NCI-H1694 treated with DMSO at 0.1 percent for 48 hours (cell line): Measurements from ENCODE around the gene CTRL.

Experiments
- DNase-seq: peaks from one replicate; lab custom pipeline; 2025; lab: John Stamatoyannopoulos, UW

CTRL gene

DNA sequence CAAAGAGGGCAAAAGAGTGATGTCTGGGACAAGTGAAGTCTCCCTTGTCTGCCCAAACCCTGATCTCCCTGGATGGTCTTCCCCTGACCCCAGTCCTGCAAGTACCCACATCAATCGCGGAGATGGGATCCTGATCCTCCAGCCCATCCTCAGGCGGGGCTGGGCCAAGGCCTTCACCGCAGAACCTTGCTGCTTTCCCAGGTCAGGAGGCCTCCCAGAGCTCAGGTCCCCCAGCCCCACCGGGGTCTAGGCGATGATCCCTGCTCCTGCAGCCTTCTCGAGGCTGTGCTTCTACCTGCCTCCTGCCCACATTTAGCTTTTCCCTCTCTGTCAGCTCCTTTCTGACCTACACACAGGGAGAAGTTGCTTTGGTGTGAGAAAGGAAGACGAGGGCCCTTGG lies 30.5 kb upstream of the CTRL start:
- no peak for DNase-seq

DNA sequence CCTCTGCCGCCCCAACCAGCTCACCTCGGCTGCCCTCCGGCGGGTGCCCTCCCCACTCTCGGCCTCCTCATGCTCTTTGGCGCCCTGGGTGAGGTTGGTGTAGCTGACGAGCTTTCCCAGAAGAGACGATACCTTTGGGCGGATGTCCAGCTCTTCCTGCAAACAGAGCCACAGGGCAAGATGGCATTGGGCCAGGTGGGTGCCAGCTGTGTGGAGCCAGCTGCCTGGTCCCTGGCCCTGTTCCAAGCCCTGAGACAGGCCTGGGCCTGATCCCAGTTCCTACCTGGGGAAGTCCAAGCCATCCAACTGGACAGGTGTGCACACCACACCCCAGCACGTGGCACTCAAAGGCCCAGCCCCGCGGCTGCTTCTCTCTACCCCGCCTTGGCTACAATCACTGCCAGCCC lies 29.9 kb upstream of the CTRL start:
- DNase-seq = no peak

GRCh38 chr16:67959536-67960329 lies 28.1 kb upstream of the CTRL start:
- no peak for DNase-seq

DNA sequence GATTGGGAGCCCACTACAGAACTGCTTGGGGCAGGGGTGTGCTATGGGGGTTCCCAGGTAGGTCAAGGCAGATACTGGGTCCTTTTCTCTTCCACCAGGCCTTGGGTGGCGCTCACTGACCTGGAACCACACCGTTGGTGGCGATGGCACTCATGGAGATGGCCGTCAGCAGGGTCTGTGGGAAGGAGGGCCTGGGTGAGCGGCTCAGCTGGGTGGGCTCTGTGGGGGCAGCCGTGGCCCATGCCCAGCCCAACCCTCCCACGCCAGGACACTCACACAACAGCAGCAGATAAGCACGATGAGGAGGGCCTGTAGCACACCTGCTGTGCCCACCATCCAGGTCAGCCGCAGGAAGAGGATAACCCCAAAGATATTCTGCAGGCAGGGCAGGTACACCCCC lies 26.0 kb upstream of the CTRL start:
- no peak for DNase-seq

- no peak for DNase-seq
Observed at GRCh38 chr16:67954421-67955196, 22.9 kb upstream of the CTRL start.

GRCh38 chr16:67953641-67954375 lies 22.1 kb upstream of the CTRL start:
- no peak for DNase-seq

DNA sequence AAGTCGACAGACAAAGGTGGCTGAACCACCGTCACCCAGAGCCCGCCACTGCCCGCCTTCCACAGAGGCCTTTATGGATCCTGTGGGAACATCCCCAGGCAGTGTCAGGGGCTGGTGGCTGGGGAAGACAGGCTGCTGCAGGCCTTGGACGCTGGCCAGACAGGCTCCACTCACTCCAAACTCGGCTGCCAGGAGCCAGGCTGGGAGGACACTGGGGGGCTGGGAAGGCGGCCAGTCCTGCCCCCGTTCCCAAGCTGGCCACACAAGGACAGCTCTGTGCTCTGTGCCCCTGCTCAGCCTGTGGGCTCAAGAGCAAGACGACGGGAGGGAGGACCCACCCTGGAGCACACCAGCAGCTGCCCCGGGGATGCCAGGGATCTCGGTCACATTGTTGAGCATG lies 19.8 kb upstream of the CTRL start:
- no peak for DNase-seq

DNA sequence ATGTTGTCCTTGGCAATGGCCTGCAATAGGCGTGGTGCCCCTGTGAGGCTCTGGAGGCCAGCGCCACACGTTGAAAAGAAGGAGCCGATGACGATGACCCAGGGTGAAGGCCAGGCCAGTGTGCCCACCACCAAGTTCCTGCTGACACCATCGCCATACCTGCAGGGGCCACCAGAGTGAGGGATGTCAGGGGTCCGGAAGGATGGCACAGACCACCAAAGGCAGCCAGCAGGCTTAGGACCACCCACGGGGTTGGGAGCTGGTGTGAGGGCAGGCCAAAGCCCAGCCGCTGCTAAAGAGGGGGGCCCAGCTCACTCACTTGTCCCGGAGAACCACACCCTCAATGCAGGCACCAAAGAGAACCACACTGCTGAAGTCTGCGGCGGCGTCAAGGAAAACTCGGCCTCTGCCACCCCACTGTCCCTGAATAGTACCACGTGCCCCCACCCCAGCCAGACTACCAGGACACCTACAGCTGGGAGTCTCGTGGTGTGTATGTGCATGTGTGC lies 18.7 kb upstream of the CTRL start:
- no peak for DNase-seq

DNA sequence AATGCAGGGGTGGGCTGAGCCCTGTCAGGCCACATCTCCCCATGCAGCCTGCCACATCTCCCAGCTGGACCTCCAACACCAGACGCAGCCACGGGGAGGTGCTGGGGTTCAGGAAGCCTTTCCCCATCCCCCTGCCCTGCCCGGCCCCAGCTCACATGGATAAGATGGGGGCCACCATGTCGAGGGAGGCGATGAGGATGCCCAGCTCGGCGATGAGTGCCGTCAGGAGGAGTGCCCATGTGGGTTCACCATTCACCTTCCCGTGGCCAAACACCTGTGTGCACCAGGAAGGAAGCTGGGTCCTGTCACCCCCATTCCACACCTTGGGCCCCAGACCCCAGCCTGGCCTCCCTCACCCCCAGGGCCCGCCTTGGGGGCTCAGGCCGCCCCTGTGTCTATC lies 18.0 kb upstream of the CTRL start:
- no peak for DNase-seq

DNA sequence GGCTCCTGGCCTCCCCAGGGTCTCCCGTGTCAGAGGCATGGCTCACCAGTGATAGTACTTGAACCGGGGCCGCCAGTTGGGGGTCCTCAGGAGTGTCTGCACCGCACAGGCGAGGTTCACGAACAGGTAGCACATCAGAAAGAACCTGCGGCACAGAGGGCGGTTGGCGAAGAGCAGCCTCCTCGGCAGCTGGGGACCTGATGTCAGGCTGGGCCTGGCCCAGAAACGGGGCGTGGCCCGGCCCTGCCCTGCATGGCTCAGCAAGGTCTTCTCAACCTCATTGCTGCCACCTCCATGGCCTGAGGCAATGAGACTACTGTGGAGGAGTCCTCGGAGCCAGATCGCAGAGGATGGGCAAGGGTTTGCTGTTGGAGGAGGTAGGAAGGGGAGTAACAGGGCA lies 16.4 kb upstream of the CTRL start:
- no peak for DNase-seq

DNA sequence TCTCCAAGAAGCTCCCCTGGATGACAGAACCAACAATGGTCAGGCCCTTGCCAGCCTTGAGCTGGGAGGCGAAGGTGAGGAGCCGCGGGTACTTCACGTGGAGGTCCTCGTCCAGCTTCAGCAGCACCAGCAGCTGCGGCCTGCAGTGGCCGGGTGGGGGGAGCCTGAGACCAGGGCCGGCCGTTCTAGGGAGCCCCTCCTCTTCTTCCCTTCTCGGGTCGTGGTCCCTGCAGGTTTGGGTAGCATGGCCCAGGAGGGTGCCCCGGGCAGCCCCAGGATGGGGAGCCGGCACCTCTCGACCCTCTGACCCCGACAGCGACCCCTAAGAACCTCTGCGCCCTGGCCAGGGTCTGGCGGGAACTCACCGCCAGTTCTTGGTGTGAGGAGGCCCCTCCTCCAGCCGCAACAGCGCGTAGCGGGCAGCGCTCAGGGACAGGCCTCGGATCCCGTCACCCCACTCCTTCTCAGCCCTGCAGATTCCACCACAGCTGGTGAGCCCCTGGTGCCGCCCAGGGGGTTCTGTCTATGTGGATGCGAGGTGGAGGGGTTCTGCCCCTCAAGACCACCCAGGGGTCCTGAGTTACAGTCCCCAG lies 15.4 kb upstream of the CTRL start:
- no peak for DNase-seq

- DNase-seq = no peak
Observed at GRCh38 chr16:67946128-67946569, 14.5 kb upstream of the CTRL start.

DNA sequence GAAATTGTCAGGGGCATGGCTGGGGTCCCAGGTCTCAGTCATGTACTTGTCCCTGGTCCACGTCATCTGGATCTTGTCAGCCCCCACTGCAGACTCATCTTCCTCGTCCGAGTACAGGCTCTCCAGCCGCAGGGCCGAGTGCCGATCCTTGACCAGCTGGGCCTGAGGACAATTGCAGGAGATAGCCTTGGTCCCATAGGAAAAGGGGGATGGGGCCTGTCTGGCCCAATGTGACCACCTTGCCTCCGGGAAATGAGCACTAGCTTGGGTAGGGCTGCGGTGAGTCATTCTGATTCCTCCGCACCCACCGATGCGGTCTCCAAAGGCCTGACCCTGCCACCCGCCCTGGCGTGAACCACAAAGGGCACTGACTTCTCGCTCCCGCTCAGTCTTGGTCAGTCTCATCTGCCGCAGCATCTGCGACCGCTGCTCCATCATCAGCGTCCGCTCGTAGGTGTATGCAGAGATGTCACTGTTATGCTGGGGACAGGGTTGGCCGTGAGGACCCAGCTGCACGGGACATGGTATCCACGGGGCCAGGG lies 13.8 kb upstream of the CTRL start:
- DNase-seq = no peak

- DNase-seq = no peak
Observed at GRCh38 chr16:67944690-67945391, 13.2 kb upstream of the CTRL start.

GRCh38 chr16:67943619-67944504 lies 12.2 kb upstream of the CTRL start, which contains the start of gene LCAT:
Gene LCAT, minus strand, starts transcription at chr16:67944120. Its CDS starts 19 bp downstream, at chr16:67944101.
- no peak for DNase-seq

- no peak for DNase-seq
Observed at GRCh38 chr16:67943256-67943618, 11.6 kb upstream of the CTRL start.

GRCh38 chr16:67942510-67943255 lies 11.0 kb upstream of the CTRL start:
- DNase-seq = no peak

DNA sequence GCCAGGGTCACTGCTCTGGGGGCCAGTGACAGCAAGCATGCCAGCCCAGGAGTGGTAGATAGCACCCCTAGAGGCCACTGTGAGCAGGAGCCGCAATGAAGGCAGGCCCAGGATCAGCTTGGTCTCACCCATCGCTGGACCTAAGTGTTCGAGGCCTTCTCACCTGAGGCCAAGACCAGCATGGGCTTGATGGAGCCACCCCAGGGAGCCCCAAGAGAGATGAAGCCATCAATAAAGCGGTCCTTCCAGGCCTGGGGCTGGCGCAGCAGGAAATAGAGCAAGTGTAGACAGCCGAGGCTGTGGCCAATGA lies 10.5 kb upstream of the CTRL start:
- DNase-seq = no peak

- no peak for DNase-seq
Observed at GRCh38 chr16:67941469-67942199, 10.0 kb upstream of the CTRL start.
